GM04503 (cell line): ENCODE measurements around the gene TNPO3.
"Not testable (repeated sequence)": the region's sequence is repeated elsewhere in the genome, so short reads cannot be mapped to it uniquely, and the experiment has no call there.

Source experiments
- DNase-seq: peaks from one replicate; pipeline ENCODE4 v3.0.0-alpha.2; 2012; ENCODE audit warnings: low read depth

Gene TNPO3

DNA sequence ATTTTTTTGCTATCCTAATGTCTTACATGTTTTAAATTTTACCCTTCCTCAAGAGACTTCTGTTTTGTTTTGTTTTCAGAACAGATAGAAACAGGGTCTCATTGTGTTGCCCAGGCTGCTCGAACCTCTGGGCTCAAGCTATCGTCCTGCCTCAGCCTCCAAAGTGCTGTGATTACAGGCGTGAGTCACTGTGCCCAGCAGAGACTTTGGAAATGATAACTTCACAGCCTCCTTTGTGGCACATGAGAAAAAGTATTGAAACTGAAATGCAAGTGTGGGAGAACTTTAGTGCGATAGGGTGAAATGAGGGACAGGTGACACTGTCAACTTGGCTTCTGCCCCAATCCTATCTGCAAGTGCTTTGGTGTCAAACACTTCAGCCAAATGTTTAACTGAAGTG lies 95.6 kb downstream of the TNPO3 start:
- DNase-seq, result no peak

GRCh38 chr7:128955981-128956380 lies 98.9 kb downstream of the TNPO3 start:
- no peak for DNase-seq

GRCh38 chr7:128954830-128955802 lies 99.8 kb downstream of the TNPO3 start:
- peak; percentile 41 for DNase-seq

GRCh38 chr7:128954150-128954549 lies 100.8 kb downstream of the TNPO3 start:
- no peak for DNase-seq

DNA sequence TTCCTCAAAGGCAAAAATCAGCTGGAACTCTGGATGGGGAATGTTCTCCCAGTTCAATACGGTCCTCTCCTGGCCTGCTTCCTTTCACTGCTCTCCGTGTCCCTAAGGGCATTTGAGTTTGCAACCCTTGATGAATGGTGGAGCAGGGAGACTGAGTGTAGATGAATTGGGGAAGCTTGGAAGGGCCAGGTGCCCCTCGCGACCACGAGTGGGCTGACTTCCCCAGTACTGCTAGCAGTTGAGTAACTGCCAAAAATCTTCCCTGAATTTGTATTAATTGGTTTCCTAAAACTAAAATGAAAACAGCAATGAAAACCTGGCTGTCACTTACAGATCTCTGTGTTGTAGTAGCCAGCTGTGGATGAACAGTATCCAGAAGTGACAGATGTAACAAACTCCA lies 103.6 kb downstream of the TNPO3 start:
- no peak for DNase-seq

GRCh38 chr7:128948976-128949760 lies 105.7 kb downstream of the TNPO3 start:
- DNase-seq, result no peak

GRCh38 chr7:128948312-128948973 lies 106.5 kb downstream of the TNPO3 start:
- DNase-seq, result no peak

GRCh38 chr7:128947854-128948253 lies 107.1 kb downstream of the TNPO3 start:
- no peak for DNase-seq

DNA sequence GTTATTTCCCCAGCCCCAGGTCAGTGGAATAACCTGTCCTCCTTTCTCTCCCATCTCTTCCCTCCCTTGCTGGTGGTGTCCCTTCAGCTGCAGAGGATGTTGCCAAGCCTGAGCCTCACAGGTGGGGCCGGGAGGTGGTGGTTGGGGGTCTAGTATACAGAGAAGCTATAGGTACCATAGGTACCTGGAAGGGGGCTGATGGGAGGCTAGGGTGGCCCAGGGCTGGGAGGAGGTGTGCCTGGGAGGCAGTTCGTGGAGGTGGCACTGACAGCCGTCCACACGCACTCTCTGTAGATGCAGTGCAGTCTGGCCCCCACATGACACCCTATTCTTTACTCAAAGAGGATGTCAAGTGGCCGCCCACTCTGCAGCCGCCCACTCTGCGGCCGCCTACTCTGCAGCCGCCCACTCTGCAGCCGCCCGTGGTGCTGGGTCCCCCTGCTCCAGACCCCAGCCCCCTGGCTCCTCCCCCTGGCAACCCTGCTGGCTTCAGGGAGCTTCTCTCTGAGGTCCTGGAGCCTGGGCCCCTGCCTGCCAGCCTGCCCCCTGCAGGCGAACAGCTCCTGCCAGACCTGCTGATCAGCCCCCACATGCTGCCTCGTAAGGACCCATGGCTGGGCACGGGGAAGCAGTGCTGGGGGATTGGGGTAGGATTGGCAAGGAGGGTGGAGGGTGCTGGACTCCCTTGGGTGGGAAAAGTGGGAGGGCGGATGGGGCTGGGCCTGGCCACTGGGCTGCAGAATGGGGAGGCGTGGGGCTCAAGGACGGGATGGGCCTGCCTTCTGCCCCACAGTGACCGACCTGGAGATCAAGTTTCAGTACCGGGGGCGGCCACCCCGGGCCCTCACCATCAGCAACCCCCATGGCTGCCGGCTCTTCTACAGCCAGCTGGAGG lies 107.7 kb downstream of the TNPO3 start:
- DNase-seq, result no peak

GRCh38 chr7:128945668-128946366 lies 109.1 kb downstream of the TNPO3 start:
- DNase-seq, result no peak

DNA sequence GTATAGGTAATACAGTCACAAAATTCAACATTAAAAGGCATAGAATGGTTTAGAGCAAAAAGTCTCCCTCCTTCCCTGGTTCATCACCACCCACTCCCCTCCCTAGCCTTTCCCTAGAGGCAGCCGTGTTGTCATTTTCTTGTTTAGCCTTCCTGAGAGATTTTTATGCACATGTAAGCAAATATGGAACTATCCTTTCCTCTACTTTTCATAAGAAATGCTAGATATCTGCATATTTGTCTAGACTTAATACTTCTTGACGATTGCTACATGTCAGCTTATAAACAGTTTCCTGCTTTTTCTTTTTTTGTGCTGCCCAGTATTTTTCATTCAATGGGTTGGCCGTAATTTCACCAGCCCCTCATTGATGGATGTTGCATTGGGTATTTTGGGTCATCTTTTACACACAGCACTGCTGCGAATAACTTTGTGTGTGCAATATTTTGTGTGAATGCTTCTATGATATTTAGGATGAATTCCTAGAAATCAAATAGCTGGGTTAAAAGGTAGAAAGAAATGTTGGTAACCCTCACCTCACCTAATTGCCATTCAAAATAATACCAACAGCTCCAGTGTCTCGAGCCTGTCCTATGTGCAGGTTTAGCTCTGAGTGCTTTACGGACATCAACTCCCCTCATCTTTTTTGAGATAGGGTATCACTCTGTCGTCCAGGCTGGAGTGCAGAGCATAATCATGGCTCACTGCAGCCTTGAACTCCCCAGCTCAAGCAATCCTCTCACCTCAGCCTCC lies 110.2 kb downstream of the TNPO3 start:
- no peak for DNase-seq

DNA sequence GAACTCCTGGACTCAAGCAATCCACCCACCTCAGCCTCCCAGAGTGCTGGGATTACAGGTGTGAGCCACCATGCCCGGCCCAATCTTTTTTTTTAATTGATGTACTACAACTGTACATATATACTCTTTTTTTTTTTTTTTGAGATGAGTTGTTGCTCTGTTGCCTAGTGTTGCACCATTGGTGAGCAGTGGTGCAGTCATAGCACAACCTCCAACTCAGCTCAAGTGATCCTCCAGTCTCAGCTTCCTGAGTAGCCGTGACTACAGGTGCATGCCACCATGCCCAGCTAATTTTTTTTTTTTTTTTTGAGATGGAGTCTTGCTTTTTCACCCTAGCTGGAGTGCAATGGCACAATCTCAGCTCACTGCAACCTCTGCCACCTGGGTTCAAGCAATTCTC lies 111.7 kb downstream of the TNPO3 start:
- not testable (repeated sequence) for DNase-seq

- DNase-seq, result no peak
Observed at GRCh38 chr7:128941946-128942526, 112.9 kb downstream of the TNPO3 start.

- no peak for DNase-seq
Observed at GRCh38 chr7:128941323-128941890, 113.5 kb downstream of the TNPO3 start.

- no peak for DNase-seq
Observed at GRCh38 chr7:128940494-128941322, 114.2 kb downstream of the TNPO3 start.

DNA sequence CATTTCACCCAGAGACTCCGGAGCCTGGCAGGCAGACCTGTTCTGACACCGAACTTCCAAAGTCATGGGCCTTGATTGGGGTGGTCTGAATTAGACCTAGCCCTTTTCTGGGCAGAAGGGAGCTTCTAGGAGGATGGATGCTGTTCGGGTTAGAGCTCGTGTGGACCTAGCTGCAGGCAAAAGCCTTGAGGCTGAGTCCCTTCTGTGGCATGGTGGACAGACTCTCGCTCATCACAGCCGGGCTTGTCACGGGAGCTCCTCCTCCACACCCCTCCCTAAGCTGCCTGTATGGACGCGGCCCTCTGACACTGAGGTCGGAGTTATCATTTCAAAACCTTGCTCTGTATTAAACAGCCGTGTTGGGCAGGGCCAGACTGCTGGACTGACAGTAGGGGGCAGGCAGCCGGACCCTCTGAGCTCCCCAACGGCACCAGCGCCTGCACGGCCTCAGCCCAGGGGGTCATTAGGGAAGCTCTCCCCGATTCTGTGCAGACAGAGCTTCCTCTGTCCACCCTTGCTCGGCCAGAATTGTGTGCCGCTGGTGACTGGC lies 115.0 kb downstream of the TNPO3 start:
- DNase-seq, result no peak

DNA sequence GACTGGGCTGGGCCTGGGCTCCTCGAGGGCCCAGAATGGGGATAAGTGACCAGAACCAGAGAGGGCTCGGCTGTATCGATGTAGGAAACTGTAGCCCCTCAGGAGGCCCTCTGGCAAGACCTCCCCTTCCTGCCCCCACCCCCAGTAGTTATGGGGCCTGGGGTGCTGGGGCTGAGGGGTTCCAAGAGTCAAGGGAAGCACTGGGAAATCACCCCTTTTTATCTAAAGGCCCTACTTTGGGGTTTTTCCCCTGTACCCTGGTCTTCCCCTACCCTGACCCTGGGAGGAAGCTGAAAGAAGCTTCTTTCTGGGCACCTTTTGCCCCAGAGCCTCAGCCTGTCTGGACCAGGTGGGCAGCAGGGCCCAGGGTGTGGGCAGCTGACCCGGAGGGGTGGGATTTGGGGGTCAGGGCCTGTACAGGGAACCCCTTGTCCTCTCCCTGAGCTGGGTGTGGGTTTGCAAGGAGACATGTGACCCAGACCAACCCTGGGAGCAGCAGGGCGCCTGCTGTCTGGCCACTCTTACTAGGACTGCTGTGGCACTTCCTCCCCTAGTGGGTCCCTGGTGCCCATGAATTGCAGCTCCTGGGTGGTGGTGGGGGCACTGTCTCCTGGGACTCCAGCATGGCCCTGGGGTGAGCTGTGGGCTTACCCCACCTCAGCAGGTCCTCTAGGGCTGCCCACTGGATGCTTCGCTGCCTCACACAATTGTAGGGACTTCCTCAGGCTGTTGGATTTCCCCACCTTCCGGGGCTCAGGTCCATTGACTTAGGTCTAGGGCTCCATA lies 115.6 kb downstream of the TNPO3 start:
- no peak for DNase-seq
